Esophagus squamous epithelium (tissue), 4 donors: ENCODE measurements around the gene KRTAP5-1.

ENCODE experiments used
- CTCF ChIP-seq, 6 experiments: fragments of 450-650 bp in 4 of 6; fragments of 200-600 bp in 2 of 6; sonication (generic) in 2 of 6; IDR thresholded peaks; one replicate each; pipeline ENCODE4 v1.5.1; 2016 to 2019; ENCODE audit warnings: antibody characterized with exemption in 6 of 6, mild to moderate bottlenecking in 4 of 6, moderate library complexity in 4 of 6
- POLR2A ChIP-seq, 4 donors: fragments of 450-650 bp; IDR thresholded peaks; one replicate each; pipeline ENCODE4 v1.6.1; 2017; ENCODE audit warnings: antibody characterized with exemption in 4 of 4, mild to moderate bottlenecking in 4 of 4, moderate library complexity in 3 of 4

- TF ChIP-seq CTCF (IDR thresholded peaks at IDR 0.05) (no peak), POLR2A (IDR thresholded peaks at IDR 0.05) (no peak)
Measured at GRCh38 chr11:1600626-1601025, 15.5 kb upstream of the KRTAP5-1 start.
